Subcutaneous abdominal adipose tissue (tissue), 5 donors: ENCODE measurements around the gene DYRK1A.
"Not testable (repeated sequence)": the region's sequence is repeated elsewhere in the genome, so short reads cannot be mapped to it uniquely, and the experiment has no call there.

Source experiments
- H3K27ac ChIP-seq: one replicate; pipeline ENCODE4 v1.7.0; 2013; ENCODE audit warnings: low read depth, mild to moderate bottlenecking, inconsistent platforms, low read length, moderate library complexity
- H3K27me3 ChIP-seq, 5 donors: one replicate each; pipeline ENCODE4 v1.7.0; 2013; ENCODE audit warnings: low read length in 5 of 5, inconsistent platforms in 1 of 5; ENCODE audit not compliant: control insufficient read depth in 5 of 5, insufficient read depth in 4 of 5
- H3K36me3 ChIP-seq, 5 donors: one replicate each; pipeline ENCODE4 v1.7.0; 2013; ENCODE audit warnings: low read length in 5 of 5; ENCODE audit not compliant: control insufficient read depth in 5 of 5, insufficient read depth in 5 of 5
- H3K4me1 ChIP-seq, 5 donors: one replicate each; pipeline ENCODE4 v1.7.0; 2013; ENCODE audit warnings: low read length in 5 of 5, mild to moderate bottlenecking in 3 of 5, moderate library complexity in 1 of 5; ENCODE audit not compliant: control insufficient read depth in 5 of 5, insufficient read depth in 5 of 5
- H3K4me3 ChIP-seq, 5 donors: one replicate each; pipeline ENCODE4 v1.7.0; 2013; ENCODE audit warnings: low read length in 5 of 5, low read depth in 1 of 5
- H3K9ac ChIP-seq, 5 donors: one replicate each; pipeline ENCODE4 v1.7.0; 2013; ENCODE audit warnings: low read length in 5 of 5, mild to moderate bottlenecking in 4 of 5, moderate library complexity in 3 of 5
- H3K9me3 ChIP-seq, 5 donors: one replicate each; pipeline ENCODE4 v1.7.0; 2013; ENCODE audit warnings: low read length in 5 of 5; ENCODE audit not compliant: control insufficient read depth in 5 of 5
- donor health status: healthy.
- donor health status: healthy.
- donor health status: healthy.
- donor health status: healthy.
- donor health status: healthy.

The DYRK1A gene

DNA sequence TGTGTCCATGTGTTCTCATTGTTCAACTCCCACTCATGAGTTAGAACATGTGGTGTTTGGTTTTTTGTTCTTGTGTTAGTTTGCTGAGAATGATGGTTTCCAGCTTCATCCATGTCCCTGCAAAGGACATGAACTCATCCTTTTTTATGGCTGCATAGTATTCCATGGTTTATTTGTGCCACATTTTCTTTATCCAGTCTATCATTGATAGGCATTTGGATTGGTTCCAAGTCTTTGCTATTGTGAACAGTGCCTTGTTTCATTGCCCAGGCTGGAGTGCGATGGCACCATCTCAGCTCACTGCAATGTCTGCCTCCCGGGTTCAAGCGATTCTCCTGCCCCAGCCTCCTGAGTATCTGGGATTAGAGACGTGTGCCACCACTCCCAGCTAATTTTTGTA is 183.2 kb downstream of the DYRK1A start:
- peaks cover 3 to 17% (median 9%) of the 10 kb centered on the region in 5 donors for H3K4me1 ChIP-seq
- not testable (repeated sequence) for H3K4me3 ChIP-seq, H3K9me3 ChIP-seq, H3K9ac ChIP-seq, H3K36me3 ChIP-seq, H3K27ac ChIP-seq
- H3K27me3 ChIP-seq, result peaks cover 5 to 28% (median 14%) of the 10 kb centered on the region in 5 donors

DNA sequence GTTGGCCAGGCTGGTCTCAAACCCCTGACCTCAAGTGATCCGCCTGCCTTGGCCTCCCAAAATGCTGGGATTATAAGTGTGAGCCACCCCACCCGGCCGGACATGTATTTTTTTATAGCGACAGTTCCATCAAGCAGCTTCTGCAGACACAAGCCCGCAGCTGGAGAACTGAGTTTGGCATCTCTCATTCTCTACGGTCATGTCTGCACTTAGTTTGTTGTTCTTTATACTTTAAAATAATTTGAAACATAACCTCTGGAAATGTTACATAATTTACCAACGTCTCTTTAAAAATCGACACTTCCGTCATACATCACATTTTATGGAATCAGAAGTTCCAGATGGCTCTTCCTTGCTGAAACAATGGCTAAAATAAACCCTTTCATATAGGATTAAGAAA is 183.6 kb downstream of the DYRK1A start:
- Histone ChIP-seq H3K27ac (no peak overlapping the region), H3K9me3 (no peaks in the 10 kb centered on the region), H3K27me3 (peaks cover 5 to 29% (median 14%) of the 10 kb centered on the region in 5 donors), H3K4me3 (no peak overlapping the region), H3K4me1 (peaks cover 3 to 17% (median 9%) of the 10 kb centered on the region in 5 donors), H3K9ac (no peak overlapping the region), H3K36me3 (no peaks in the 10 kb centered on the region)

- peaks cover 3 to 17% (median 9%) of the 10 kb centered on the region in 5 donors for H3K4me1 ChIP-seq
- no peaks in the 10 kb centered on the region for H3K9me3 ChIP-seq
- H3K9ac ChIP-seq, result no peak overlapping the region
- H3K27ac ChIP-seq, result no peak overlapping the region
- H3K27me3 ChIP-seq, result peaks cover 5 to 30% (median 11%) of the 10 kb centered on the region in 5 donors
- H3K36me3 ChIP-seq, result no peaks in the 10 kb centered on the region
- H3K4me3 ChIP-seq, result peak overlapping the region in 3 of 5 donors; percentile 17 to 36 (median 31)
Measured at GRCh38 chr21:37550618-37551330, 184.2 kb downstream of the DYRK1A start.

- H3K36me3 ChIP-seq, result no peaks in the 10 kb centered on the region
- H3K4me3 ChIP-seq, result peak overlapping the region in 2 of 5 donors; percentile 17 to 31
- peaks cover 3 to 13% (median 7%) of the 10 kb centered on the region in 5 donors for H3K4me1 ChIP-seq
- H3K27ac ChIP-seq, result no peak overlapping the region
- no peak overlapping the region for H3K9ac ChIP-seq
- H3K27me3 ChIP-seq, result peaks cover 0 to 23% (median 5%) of the 10 kb centered on the region in 5 donors
- H3K9me3 ChIP-seq, result no peaks in the 10 kb centered on the region
Measured at GRCh38 chr21:37551331-37551992, 184.9 kb downstream of the DYRK1A start.

DNA sequence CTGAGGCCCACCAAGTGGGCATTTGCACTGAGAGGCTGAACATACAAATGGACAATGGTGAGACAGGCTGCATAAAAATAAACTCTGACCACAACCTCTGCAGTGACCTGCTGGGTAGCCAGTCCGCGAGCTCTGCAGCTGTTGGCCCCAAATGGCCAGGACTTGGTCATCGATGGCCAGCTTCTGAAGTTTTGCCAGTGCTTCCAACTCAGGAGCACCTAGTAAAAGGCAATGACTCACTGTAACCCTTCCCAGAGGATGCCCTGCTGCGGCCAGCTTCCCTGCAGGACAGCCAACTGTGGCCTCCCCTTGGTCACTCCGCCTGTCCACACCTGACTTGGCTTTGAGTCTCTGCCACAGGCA is 185.4 kb downstream of the DYRK1A start:
- Histone ChIP-seq H3K4me1 (peaks cover 0 to 8% (median 4%) of the 10 kb centered on the region in 5 donors), H3K36me3 (no peaks in the 10 kb centered on the region), H3K4me3 (no peak overlapping the region), H3K9ac (no peak overlapping the region), H3K9me3 (no peaks in the 10 kb centered on the region), H3K27ac (no peak overlapping the region), H3K27me3 (peaks cover 0 to 19% (median 5%) of the 10 kb centered on the region in 5 donors)

- H3K36me3 ChIP-seq, result no peaks in the 10 kb centered on the region
- H3K9ac ChIP-seq, result no peak overlapping the region
- peaks cover 0 to 6% (median 0%) of the 10 kb centered on the region in 5 donors for H3K4me1 ChIP-seq
- H3K27ac ChIP-seq, result no peak overlapping the region
- H3K9me3 ChIP-seq, result no peaks in the 10 kb centered on the region
- no peak overlapping the region for H3K4me3 ChIP-seq
- peaks cover 0 to 19% (median 5%) of the 10 kb centered on the region in 5 donors for H3K27me3 ChIP-seq
Measured at GRCh38 chr21:37552496-37553029, 186.0 kb downstream of the DYRK1A start.

DNA sequence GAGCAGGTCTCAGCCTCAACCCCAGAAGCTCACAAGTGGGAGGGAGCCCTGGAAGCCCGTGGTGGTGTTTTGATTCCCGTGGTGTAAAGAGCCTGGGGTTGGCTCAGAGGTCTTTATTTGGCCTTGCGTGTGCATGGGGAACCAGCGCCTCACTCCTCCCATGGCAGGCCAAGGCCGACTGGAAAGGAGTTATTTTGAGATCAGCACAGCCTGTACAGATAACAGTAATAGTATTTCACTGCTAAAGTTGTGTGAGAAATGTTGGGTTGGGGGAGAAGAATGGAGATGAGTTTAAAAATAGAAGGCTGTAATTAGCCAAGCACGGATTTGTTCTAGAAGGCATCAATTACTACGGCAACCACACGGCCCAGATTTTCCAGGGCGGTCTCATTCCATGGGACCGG is 186.5 kb downstream of the DYRK1A start:
- H3K27ac ChIP-seq, result no peak overlapping the region
- H3K4me1 ChIP-seq, result peaks cover 0 to 6% (median 0%) of the 10 kb centered on the region in 5 donors
- no peaks in the 10 kb centered on the region for H3K9me3 ChIP-seq
- no peak overlapping the region for H3K4me3 ChIP-seq
- H3K36me3 ChIP-seq, result no peaks in the 10 kb centered on the region
- H3K9ac ChIP-seq, result no peak overlapping the region
- H3K27me3 ChIP-seq, result peaks cover 0 to 19% (median 5%) of the 10 kb centered on the region in 5 donors

DNA sequence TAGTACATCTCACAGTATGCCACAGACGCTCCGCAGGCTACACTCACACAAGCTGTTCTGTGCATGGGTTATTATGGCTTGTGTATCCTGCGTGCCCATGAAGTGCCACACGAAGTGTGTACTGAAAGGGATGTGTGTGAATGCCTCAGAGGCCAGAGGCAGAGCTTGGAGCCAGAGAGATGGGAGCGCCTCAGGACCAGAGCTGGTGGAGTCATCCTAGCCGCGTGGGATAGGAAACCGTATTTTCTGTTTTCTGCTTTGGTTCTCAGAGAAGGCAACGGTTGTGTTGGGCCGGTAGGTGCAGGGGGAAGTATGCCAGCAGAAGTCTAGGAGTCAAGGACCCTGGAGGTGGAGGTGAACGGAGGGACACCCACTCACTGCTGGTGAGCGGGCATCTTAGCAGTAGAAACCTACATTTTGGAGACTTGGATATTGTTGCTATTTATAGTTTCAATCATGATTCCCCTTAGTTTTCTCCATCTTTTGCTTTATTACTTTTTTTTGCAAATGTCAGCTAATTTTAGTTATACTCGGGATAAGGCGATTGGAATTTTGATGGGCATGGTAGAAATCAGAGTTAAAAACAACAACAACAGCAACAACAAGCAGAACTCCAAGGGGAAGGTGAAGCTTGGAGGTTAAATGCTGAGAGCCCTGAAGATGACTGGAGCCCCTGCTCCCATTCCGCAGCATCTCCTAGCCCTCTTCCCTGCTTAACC is 188.2 kb downstream of the DYRK1A start:
- no peaks in the 10 kb centered on the region for H3K36me3 ChIP-seq
- H3K27ac ChIP-seq, result no peak overlapping the region
- H3K4me3 ChIP-seq, result no peak overlapping the region
- H3K4me1 ChIP-seq, result peaks cover 0 to 6% (median 0%) of the 10 kb centered on the region in 5 donors
- no peak overlapping the region for H3K9ac ChIP-seq
- no peaks in the 10 kb centered on the region for H3K9me3 ChIP-seq
- H3K27me3 ChIP-seq, result peaks cover 0 to 19% (median 5%) of the 10 kb centered on the region in 5 donors

- Histone ChIP-seq H3K4me3 (no peak overlapping the region), H3K27ac (no peak overlapping the region), H3K4me1 (peaks cover 0 to 6% (median 0%) of the 10 kb centered on the region in 5 donors), H3K9ac (no peak overlapping the region), H3K9me3 (no peaks in the 10 kb centered on the region), H3K27me3 (peaks cover 0 to 18% (median 5%) of the 10 kb centered on the region in 5 donors), H3K36me3 (no peaks in the 10 kb centered on the region)
Measured at GRCh38 chr21:37555672-37556261, 189.2 kb downstream of the DYRK1A start.
